Keratinocyte (primary cell): ENCODE measurements around the gene SEPTIN1. TPM values are rescaled to one million over a fixed set of nuclear protein-coding genes. Genes with fewer than 3 reads are reported as not detected.

Source experiments
- DNase-seq: peaks from one replicate; pipeline ENCODE4 v3.0.0-alpha.2; 2011; ENCODE audit warnings: low read depth, missing footprints, low spot score
- FAIRE-seq: peaks from 2 replicates; lab custom pipeline; 2011; peaks lifted over from hg19 to GRCh38; lab: Jason Lieb, UNC
- H2AFZ ChIP-seq: 2 replicates; pipeline ENCODE4 v1.6.0; 2012; ENCODE audit warnings: low read length, control low read depth, inconsistent platforms; ENCODE audit not compliant: control insufficient read depth
- H3K27ac ChIP-seq: 2 replicates; pipeline ENCODE4 v1.5.1; 2011; ENCODE audit warnings: low read length; ENCODE audit not compliant: control insufficient read depth, insufficient read depth
- H3K27me3 ChIP-seq: 3 replicates; pipeline ENCODE4 v1.6.0; 2011; ENCODE audit warnings: low read length; ENCODE audit not compliant: control insufficient read depth, insufficient read depth; ENCODE audit errors: extremely low read depth
- H3K36me3 ChIP-seq, 2 experiments: 2 replicates in 1 of 2; 3 replicates in 1 of 2; pipeline ENCODE4 v1.5.1; 2011; ENCODE audit warnings: low read length in 2 of 2, mild to moderate bottlenecking in 1 of 2; ENCODE audit not compliant: control insufficient read depth in 2 of 2, insufficient read depth in 2 of 2; ENCODE audit errors: extremely low read depth in 1 of 2
- H3K4me1 ChIP-seq: 3 replicates; pipeline ENCODE4 v1.5.1; 2011; ENCODE audit warnings: low read length; ENCODE audit not compliant: control insufficient read depth, insufficient read depth; ENCODE audit errors: extremely low read depth
- H3K4me2 ChIP-seq: 3 replicates; pipeline ENCODE4 v1.6.0; 2011; ENCODE audit warnings: low read depth, low read length; ENCODE audit not compliant: control insufficient read depth, insufficient read depth; ENCODE audit errors: extremely low read depth
- H3K4me3 ChIP-seq, 3 experiments: fragments of 200-600 bp in 1 of 3; sonication (generic) in 1 of 3; 2 replicates in 2 of 3; 3 replicates in 1 of 3; pipeline ENCODE4 v1.5.1; 2011 to 2016; ENCODE audit warnings: low read length in 3 of 3, mild to moderate bottlenecking in 3 of 3, control low read depth in 2 of 3, inconsistent platforms in 1 of 3, low read depth in 1 of 3, mixed read lengths in 1 of 3, mixed run types in 1 of 3, moderate library complexity in 1 of 3; ENCODE audit not compliant: control insufficient read depth in 2 of 3, insufficient read depth in 2 of 3; ENCODE audit errors: extremely low read depth in 1 of 3
- H3K79me2 ChIP-seq: 2 replicates; pipeline ENCODE4 v1.6.0; 2012; ENCODE audit warnings: low read length; ENCODE audit not compliant: control insufficient read depth, insufficient read depth
- H3K9ac ChIP-seq: 3 replicates; pipeline ENCODE4 v1.6.0; 2011; ENCODE audit warnings: low read length; ENCODE audit not compliant: control insufficient read depth, insufficient read depth; ENCODE audit errors: extremely low read depth
- H3K9me1 ChIP-seq: 3 replicates; pipeline ENCODE4 v1.6.0; 2011; ENCODE audit warnings: low read length; ENCODE audit not compliant: control insufficient read depth, insufficient read depth; ENCODE audit errors: extremely low read depth
- H3K9me3 ChIP-seq: 2 replicates; pipeline ENCODE4 v1.5.1; 2012; ENCODE audit warnings: low read depth, low read length; ENCODE audit not compliant: control insufficient read depth
- H4K20me1 ChIP-seq: 3 replicates; pipeline ENCODE4 v1.6.0; 2011; ENCODE audit warnings: low read length; ENCODE audit not compliant: control insufficient read depth, insufficient read depth; ENCODE audit errors: extremely low read depth
- EZH2 ChIP-seq: IDR thresholded peaks from one replicate; pipeline ENCODE4 v1.6.1; 2012; ENCODE audit warnings: inconsistent platforms, mild to moderate bottlenecking, low read length, moderate library complexity
- dilution Hi-C: fragments of 300-500 bp; cut with MboI; formaldehyde crosslinking; loops from one replicate; pipeline ENCODE4 v1.7.0; 2020; ENCODE audit warnings: low sequenced_read_pairs; ENCODE audit not compliant: extremely low pct_ligation_motif_present
- polyA plus RNA-seq, 5 experiments: library from polyadenylated mRNA; depleted of rRNA in 3 of 5; stranded (reverse) in 3 of 5; stranded (forward) in 1 of 5; unstranded in 1 of 5; fragments of >200 nt; gene quantifications; 1 replicate in 1 of 5; 2 replicates in 3 of 5; 3 replicates in 1 of 5; pipeline versions ENCODE4 v1.2.1 to v1.2.3, GENCODE V29; 2011 to 2012; ENCODE audit warnings: missing spikeins in 2 of 5, low read depth in 1 of 5, low replicate concordance in 1 of 5
- TF ChIP-seq, protein P1 (sequence below), 3 experiments: IDR thresholded peaks in 1 of 3; conservative IDR thresholded peaks in 1 of 3; optimal IDR thresholded peaks in 1 of 3; 2 replicates in 2 of 3; 3 replicates in 1 of 3; pipeline versions ENCODE3 to v1.5.1; 2011; ENCODE audit warnings: low read length in 3 of 3, mild to moderate bottlenecking in 3 of 3, moderate library complexity in 2 of 3, control low read depth in 1 of 3, inconsistent platforms in 1 of 3; ENCODE audit not compliant: insufficient read depth in 2 of 3; ENCODE audit errors: extremely low read depth in 1 of 3

The SEPTIN1 gene
- polyA plus RNA-seq, 1 donor (not counting 4 experiments of a cell fraction or from before 2014, with no cell fraction given): not detected

DNA sequence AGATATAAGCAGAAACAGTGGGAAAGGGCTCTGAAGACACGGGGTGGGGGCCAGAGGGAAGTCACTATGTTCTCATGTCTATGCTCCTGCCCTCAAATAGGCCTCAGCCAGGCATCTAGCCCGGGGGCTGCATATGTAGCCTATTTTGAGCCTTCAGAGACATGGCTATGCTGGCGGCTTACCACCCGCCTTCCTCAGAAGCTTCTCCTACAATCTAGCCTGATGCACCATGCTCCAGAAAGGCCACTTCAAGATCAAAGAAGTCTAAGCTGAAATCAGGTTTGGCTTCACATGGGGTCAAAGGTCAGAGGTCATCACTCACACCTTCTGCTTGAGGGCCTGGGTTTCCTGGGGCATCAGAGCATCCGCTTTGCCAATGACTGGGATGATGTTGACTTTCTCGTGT, 1.6 kb downstream of the SEPTIN1 start:
- Histone ChIP-seq H3K9me3 (no peaks in the 10 kb centered on the region), H3K9ac (no peak overlapping the region), H3K9me1 (no peaks in the 10 kb centered on the region), H3K36me3 (peaks cover 0 to 2% of the 10 kb centered on the region in 2 experiments), H3K27ac (no peak overlapping the region), H4K20me1 (no peaks in the 10 kb centered on the region), H3K4me2 (no peak overlapping the region), H3K79me2 (no peaks in the 10 kb centered on the region), H3K27me3 (no peaks in the 10 kb centered on the region), H3K4me1 (peaks cover 9% of the 10 kb centered on the region), H3K4me3 (no peak overlapping the region), H2AFZ (no peak overlapping the region)
- no peak for DNase-seq
- dilution Hi-C loops: no loop called here
- no peak for TF ChIP-seq EZH2
- TF ChIP-seq, protein P1, sequence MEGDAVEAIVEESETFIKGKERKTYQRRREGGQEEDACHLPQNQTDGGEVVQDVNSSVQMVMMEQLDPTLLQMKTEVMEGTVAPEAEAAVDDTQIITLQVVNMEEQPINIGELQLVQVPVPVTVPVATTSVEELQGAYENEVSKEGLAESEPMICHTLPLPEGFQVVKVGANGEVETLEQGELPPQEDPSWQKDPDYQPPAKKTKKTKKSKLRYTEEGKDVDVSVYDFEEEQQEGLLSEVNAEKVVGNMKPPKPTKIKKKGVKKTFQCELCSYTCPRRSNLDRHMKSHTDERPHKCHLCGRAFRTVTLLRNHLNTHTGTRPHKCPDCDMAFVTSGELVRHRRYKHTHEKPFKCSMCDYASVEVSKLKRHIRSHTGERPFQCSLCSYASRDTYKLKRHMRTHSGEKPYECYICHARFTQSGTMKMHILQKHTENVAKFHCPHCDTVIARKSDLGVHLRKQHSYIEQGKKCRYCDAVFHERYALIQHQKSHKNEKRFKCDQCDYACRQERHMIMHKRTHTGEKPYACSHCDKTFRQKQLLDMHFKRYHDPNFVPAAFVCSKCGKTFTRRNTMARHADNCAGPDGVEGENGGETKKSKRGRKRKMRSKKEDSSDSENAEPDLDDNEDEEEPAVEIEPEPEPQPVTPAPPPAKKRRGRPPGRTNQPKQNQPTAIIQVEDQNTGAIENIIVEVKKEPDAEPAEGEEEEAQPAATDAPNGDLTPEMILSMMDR (optimal IDR thresholded peaks at IDR 0.05 in 1 of 3, IDR thresholded peaks at IDR 0.05 in 1 of 3, conservative IDR thresholded peaks at IDR 0.05 in 1 of 3; ENCODE audit: extremely low read depth in 1 of 3, insufficient read depth in 2 of 3, low read length in 3 of 3): no peak
- no peak for FAIRE-seq

DNA sequence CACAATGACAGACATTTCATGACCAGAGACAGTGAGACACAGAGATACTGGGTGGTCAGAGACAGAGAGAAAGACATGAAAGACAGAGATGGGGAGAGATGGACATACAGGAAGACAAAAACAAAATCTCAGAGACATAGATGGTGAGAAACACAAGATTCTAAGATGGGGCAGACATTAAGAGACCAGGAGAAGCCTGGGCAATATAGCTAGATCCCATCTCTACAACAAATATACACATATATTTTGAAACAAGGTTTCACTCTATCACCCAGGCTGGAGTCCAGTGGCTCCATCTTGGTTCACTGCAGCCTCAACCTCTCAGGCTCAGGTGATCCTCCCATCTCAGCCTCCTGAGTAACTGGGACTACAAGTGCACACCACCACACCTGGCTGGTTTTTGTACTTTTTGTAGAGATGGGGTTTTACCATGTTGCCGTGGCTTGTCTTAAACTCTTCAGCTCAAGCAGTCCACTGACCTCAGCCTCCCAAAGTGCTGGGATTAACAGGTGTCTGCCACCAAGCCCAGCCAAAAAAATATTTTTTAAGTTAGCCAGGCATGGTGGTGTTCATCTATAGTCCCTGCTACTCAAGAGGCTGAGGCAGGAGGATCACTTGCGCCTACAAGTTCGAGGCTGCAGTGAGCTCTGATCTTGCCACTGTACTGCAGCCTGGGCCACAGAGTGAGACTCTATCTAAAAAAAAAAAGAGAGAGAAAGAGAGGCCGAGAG, 2.1 kb downstream of the SEPTIN1 start:
- no peaks in the 10 kb centered on the region for H3K9me1 ChIP-seq
- DNase-seq: no peak
- no peak overlapping the region for H3K27ac ChIP-seq
- no peak overlapping the region for H3K9ac ChIP-seq
- TF ChIP-seq, protein P1 (optimal IDR thresholded peaks at IDR 0.05 in 1 of 3, IDR thresholded peaks at IDR 0.05 in 1 of 3, conservative IDR thresholded peaks at IDR 0.05 in 1 of 3; ENCODE audit: extremely low read depth in 1 of 3, insufficient read depth in 2 of 3, low read length in 3 of 3): no peak
- TF ChIP-seq EZH2: no peak
- H4K20me1 ChIP-seq: no peaks in the 10 kb centered on the region
- H3K9me3 ChIP-seq: no peaks in the 10 kb centered on the region
- no peak overlapping the region for H3K4me3 ChIP-seq
- H3K79me2 ChIP-seq: no peaks in the 10 kb centered on the region
- no peak for FAIRE-seq
- peaks cover 9% of the 10 kb centered on the region for H3K4me1 ChIP-seq
- H2AFZ ChIP-seq: no peak overlapping the region
- dilution Hi-C loops: no loop called here
- H3K27me3 ChIP-seq: no peaks in the 10 kb centered on the region
- peaks cover 0 to 2% of the 10 kb centered on the region in 2 experiments for H3K36me3 ChIP-seq
- H3K4me2 ChIP-seq: no peak overlapping the region
